ENCODE measurements around the gene TCEAL4.
A peak's percentile ranks its signal among the peaks of the same experiment; 100 is the strongest.

TCEAL4 gene

GRCh38 chrX:103607364-103608305 is 22.3 kb downstream of the TCEAL4 start, which contains the start of gene TCEAL3:
TSS of gene TCEAL3 (plus strand) at chrX:103607963. CDS start at chrX:103609065, 1,102 bp downstream.
- H3K9ac ChIP-seq, result peak within 1 kb of the TSS; percentile 80
- peak within 1 kb of the TSS; percentile 72 for H2AFZ ChIP-seq
- no peak for TF ChIP-seq CTCF (IDR thresholded peaks at IDR 0.05)
- H3K27me3 ChIP-seq (ENCODE audit: control insufficient read depth, insufficient read depth, low read length), result no peaks in the 10 kb centered on the region
- H3K9me3 ChIP-seq (ENCODE audit: control insufficient read depth, low read length), result no peaks in the 10 kb centered on the region
- peak within 1 kb of the TSS; percentile 74 for H3K4me3 ChIP-seq (ENCODE audit: low read depth, low read length)
- H3K27ac ChIP-seq, result peak within 1 kb of the TSS; percentile 85
- no peaks in the 10 kb centered on the region for H3K4me1 ChIP-seq
- peak within 1 kb of the TSS; percentile 61 for H3K4me2 ChIP-seq (ENCODE audit: low read length)
- no peaks in the 10 kb centered on the region for H3K36me3 ChIP-seq (ENCODE audit: control insufficient read depth, insufficient read depth, low read length)
- peaks cover 8% of the 10 kb centered on the region for H3K79me2 ChIP-seq

GRCh38 chrX:103608306-103608963 is 23.1 kb downstream of the TCEAL4 start:
- H3K36me3 ChIP-seq (ENCODE audit: control insufficient read depth, insufficient read depth, low read length), result no peaks in the 10 kb centered on the region
- H3K4me1 ChIP-seq, result no peaks in the 10 kb centered on the region
- no peak for TF ChIP-seq CTCF (IDR thresholded peaks at IDR 0.05)
- H3K27ac ChIP-seq, result peak overlapping the region; percentile 85
- H3K27me3 ChIP-seq (ENCODE audit: control insufficient read depth, insufficient read depth, low read length), result no peaks in the 10 kb centered on the region
- peak overlapping the region; percentile 72 for H2AFZ ChIP-seq
- H3K79me2 ChIP-seq, result peaks cover 8% of the 10 kb centered on the region
- H3K4me3 ChIP-seq (ENCODE audit: low read depth, low read length), result peak overlapping the region; percentile 74
- H3K9ac ChIP-seq, result peak overlapping the region; percentile 80
- no peaks in the 10 kb centered on the region for H3K9me3 ChIP-seq (ENCODE audit: control insufficient read depth, low read length)
- H3K4me2 ChIP-seq (ENCODE audit: low read length), result peak overlapping the region; percentile 61

- Histone ChIP-seq H3K4me1 (no peaks in the 10 kb centered on the region), H3K36me3 (ENCODE audit: control insufficient read depth, insufficient read depth, low read length) (no peaks in the 10 kb centered on the region), H3K27me3 (ENCODE audit: control insufficient read depth, insufficient read depth, low read length) (no peaks in the 10 kb centered on the region), H3K79me2 (peaks cover 3% of the 10 kb centered on the region), H3K9me3 (ENCODE audit: control insufficient read depth, low read length) (no peaks in the 10 kb centered on the region), H3K27ac (no peak overlapping the region), H3K9ac (no peak overlapping the region), H2AFZ (no peak overlapping the region), H3K4me2 (ENCODE audit: low read length) (no peak overlapping the region), H3K4me3 (ENCODE audit: low read depth, low read length) (no peak overlapping the region)
- no peak for TF ChIP-seq CTCF (IDR thresholded peaks at IDR 0.05)
These were observed 25.0 kb downstream of the TCEAL4 start for GRCh38 chrX:103610282-103610681.

GRCh38 chrX:103613362-103613890 is 28.1 kb downstream of the TCEAL4 start:
- no peaks in the 10 kb centered on the region for H3K9me3 ChIP-seq (ENCODE audit: control insufficient read depth, low read length)
- no peaks in the 10 kb centered on the region for H3K36me3 ChIP-seq (ENCODE audit: control insufficient read depth, insufficient read depth, low read length)
- no peaks in the 10 kb centered on the region for H3K27me3 ChIP-seq (ENCODE audit: control insufficient read depth, insufficient read depth, low read length)
- H2AFZ ChIP-seq, result no peak overlapping the region
- no peak overlapping the region for H3K27ac ChIP-seq
- no peak for TF ChIP-seq CTCF (IDR thresholded peaks at IDR 0.05)
- H3K79me2 ChIP-seq, result peaks cover 4% of the 10 kb centered on the region
- H3K4me2 ChIP-seq (ENCODE audit: low read length), result no peak overlapping the region
- no peak overlapping the region for H3K4me3 ChIP-seq (ENCODE audit: low read depth, low read length)
- H3K9ac ChIP-seq, result no peak overlapping the region
- H3K4me1 ChIP-seq, result no peaks in the 10 kb centered on the region

Data from parathyroid adenoma (tissue), 2 donors.